MM.1S (cell line): ENCODE results near the gene PFDN1.

Experiments
- EZH2phosphoT487 ChIP-seq: fragments of 300-600 bp; sonication (generic); IDR thresholded peaks from 2 replicates; pipeline ENCODE4 v1.6.1; 2018; ENCODE audit warnings: antibody characterized with exemption, low read length
- TF ChIP-seq, protein P1 (sequence below): fragments of 300-600 bp; sonication (generic); IDR thresholded peaks from 2 replicates; pipeline ENCODE4 v1.5.1; 2016; ENCODE audit warnings: antibody characterized with exemption, low read length, mixed read lengths

DNA sequence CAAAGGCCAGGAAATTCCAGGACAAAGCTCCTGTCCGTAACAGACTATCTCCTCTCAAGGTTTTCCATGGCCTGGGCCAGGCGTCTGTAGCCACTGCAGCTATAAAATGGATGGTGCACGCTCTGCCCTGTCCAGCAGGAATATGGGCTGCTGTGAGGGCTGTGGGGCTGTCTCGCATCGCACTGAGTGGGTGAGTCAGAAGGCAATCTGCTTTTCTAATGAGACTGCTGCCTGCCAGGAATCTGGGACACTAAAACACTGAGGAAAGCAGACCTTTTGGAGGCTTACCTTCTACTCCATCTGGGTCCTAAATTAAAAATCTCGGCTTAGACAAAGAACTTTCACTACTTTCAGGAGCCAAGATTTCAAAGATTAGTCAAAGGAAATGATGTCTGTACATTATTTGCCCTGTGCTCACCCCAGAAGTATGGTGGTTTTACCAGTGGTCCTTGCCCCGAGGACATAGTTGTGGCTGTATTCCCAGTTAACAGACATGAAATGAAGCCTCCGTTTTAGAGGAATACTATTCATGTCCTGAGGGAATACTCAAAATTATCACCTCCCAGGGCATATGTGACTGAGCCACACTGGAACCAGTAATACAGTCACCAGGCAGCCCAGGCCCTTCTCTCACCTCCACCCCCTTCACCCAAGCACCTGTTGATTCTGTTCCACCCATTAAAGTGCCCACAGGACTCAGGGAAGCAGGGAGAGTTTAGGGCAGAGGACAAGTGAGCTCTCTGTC, 56.4 kb downstream of the PFDN1 start:
- TF ChIP-seq, protein P1, sequence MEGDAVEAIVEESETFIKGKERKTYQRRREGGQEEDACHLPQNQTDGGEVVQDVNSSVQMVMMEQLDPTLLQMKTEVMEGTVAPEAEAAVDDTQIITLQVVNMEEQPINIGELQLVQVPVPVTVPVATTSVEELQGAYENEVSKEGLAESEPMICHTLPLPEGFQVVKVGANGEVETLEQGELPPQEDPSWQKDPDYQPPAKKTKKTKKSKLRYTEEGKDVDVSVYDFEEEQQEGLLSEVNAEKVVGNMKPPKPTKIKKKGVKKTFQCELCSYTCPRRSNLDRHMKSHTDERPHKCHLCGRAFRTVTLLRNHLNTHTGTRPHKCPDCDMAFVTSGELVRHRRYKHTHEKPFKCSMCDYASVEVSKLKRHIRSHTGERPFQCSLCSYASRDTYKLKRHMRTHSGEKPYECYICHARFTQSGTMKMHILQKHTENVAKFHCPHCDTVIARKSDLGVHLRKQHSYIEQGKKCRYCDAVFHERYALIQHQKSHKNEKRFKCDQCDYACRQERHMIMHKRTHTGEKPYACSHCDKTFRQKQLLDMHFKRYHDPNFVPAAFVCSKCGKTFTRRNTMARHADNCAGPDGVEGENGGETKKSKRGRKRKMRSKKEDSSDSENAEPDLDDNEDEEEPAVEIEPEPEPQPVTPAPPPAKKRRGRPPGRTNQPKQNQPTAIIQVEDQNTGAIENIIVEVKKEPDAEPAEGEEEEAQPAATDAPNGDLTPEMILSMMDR: no peak
- TF ChIP-seq EZH2phosphoT487: no peak
